HG03565 (cell line): ENCODE measurements around the gene KRTAP5-9.
"Not testable (repeated sequence)": the region's sequence is repeated elsewhere in the genome, so short reads cannot be mapped to it uniquely, and the experiment has no call there.

Experiments used
- ATAC-seq: cut with Tn5 transposase; IDR thresholded peaks from one replicate; pipeline ENCODE4 v1.9.1; 2021; ENCODE audit warnings: mild to moderate bottlenecking, moderate library complexity; ENCODE audit not compliant: unreplicated experiment

KRTAP5-9 gene

DNA sequence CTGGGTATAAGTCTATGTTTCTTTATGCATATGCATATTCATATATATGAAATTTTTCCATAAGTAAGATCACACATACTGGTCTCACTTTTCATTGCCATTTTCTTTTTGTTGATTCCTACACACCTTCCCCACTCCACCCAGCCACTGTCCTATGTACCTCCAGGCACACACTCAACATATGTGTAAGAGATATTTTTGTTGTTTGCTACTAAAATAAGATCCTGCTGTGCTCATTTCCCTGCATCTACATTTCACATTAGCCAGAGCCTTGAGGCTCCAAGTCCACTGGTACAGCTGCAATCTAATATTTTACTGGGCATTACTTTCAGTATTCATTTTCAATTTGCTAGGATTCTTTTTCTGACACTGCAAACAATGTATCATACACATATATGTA is 9.0 kb downstream of the KRTAP5-9 start:
- no peak for ATAC-seq

DNA sequence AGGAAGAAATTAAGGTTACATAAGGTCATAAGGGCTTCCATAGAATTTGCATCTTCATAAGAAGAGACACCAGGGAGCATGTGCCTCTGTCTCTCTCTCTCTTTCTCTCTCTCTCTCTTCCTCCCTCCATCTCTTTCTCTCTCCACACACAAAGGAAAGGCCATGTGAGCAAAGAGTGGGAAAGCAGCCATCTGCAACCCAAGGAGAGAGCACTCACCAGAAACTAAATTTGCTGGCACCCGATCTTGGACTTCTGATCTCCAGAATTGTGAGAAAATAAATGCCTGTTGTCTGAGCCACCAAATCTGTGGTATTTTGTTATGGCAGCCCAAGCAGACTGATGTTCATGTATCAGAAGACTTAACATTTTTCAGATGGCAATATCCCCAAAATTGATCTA is 10.8 kb downstream of the KRTAP5-9 start:
- no peak for ATAC-seq

DNA sequence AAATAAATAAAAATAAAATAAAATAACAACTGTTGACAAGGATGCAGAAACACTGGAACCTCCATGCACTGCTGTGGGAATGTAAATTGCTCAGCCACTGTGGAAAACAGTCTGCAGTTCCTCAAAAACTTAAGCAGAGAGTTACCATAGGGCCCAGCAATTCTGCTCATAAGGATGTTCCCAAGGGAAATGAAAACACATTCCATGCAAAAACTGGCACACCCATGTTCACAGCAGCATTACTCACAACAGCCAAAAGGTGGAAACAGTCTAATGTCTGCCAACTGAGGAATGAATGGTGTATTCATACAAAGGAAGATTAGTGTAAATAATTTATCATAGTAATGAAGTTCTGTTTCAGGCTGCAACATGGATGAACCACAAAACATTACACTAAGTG is 13.9 kb downstream of the KRTAP5-9 start:
- no peak for ATAC-seq

DNA sequence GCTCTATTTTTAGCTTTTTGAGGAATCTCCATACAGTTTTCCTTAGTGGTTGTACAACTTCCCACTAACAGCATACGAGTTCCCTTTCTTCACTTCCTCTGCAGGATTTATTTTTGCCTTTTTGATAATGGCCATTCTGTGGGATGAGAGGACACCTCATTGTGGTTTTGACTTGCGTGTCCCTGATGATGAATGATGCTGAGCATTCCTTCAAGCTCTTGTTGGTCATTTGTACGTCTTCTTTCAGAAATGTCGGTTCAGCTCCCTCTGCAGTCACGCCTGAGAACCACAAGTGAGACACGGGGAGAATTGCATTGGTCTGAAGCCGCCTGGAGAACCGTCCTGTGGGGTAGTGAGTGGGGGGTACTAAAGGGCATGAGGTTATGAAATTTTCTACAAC is 15.2 kb downstream of the KRTAP5-9 start:
- no peak for ATAC-seq

DNA sequence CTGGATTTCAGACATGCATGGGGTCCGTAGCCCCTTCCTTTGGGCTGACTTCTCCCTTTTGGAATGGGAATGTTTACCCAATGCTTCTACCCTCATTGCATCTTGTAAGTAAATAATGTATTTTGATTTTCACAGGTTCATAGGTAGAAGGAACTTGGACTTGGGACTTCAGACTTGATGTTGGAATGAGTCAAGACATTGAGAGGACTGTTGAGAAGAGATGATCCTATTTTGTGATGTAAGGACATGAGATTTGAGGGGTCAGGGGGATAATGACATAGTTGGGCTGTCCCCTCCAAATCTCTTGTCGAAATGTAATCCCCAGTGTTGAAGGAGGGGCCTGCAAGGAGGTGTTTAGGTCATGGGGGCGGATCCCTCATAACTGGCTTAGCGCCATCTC is 16.2 kb downstream of the KRTAP5-9 start:
- ATAC-seq, result no peak

DNA sequence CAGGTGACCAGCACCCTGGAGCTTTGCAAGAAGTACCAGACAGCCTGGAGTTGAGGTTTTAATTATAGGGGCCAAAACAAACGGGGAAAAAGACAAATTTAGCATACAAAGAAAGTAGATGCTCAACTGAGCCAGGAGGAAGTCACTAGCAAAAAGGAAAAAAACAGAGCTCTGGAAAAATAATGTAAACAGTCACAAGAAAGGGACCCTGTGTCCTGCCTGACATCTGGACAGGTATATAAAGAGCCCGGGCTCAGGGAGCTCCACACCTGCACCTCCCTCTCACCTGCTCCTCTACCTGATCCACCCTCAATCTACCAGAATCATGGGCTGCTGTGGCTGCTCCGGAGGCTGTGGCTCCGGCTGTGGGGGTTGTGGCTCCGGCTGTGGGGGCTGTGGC is 17.0 kb downstream of the KRTAP5-9 start, which contains the start of gene KRTAP5-10:
Gene KRTAP5-10, plus strand, starts transcription at position 301 of the 400 bp plus-strand sequence. Its CDS starts 25 bp downstream, at position 326.
- no peak for ATAC-seq

DNA sequence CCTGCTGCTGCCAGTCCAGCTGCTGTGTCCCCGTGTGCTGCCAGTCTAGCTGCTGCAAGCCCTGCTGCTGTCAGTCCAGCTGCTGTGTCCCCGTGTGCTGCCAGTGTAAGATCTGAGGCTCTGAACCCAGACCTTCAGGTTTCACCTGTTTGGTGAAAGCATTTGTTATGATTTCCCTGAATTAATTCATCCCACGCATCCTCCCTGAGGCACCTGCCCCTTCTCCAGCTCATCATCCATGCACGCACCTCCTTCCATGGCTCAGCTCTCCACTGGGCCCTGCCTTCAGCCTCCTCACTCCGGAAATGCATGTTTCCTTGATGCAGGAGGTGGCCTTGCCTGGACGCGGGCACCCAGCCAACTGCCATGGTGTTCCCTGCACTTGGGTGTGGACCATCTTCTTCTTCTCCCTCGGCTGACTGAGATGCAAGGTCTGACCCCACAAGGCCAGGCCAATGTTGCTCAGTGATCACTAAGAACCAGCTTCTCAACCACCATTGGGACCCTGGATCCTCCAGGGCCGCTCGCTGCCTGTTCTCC is 17.9 kb downstream of the KRTAP5-9 start:
- no peak for ATAC-seq

DNA sequence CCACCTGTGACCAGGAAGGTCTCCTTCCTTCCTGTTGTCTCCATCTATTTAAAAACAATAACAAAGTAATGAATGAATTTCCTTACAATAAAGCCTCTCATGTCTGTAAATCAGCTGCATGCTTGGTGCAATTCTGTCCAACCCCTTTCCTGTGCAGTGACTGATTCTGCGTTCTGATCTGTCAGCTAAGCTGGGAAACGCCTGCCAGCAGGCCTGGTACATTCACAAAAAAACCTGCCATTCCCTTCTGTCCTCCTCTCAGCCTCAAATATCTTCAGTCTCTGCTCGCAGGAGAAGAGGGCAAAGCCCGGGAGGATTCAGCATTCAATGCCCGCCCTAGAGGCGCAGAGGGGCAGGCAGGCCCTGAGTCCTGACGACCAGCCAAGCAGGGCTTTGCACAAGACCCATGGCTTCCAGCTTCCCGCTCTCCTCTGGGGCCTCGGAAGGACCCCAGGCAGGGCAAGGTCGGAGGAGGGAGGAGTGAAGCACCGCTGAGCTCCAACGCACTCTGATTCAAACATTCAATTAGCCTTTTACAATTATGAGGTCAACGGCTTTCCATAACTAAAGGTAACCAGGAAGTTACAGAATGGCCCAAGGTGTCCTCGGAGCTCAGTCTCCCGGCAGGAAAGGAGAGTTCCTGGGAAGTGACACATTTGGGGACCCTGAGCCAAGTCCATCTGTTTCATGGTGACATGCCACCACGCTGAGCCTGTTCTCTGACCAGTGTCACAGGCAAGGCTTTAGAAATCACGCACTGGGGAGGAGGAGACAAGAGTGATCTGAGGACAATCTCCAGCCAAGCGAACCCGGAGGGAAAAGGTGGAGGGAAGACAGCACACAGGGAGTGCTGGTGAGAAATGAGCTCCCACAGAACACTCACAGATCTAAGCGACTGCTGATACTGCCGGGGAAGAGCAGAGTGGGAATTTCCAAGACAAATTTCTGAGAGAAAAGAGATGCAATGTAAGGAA is 18.7 kb downstream of the KRTAP5-9 start:
- ATAC-seq, result not testable (repeated sequence)

DNA sequence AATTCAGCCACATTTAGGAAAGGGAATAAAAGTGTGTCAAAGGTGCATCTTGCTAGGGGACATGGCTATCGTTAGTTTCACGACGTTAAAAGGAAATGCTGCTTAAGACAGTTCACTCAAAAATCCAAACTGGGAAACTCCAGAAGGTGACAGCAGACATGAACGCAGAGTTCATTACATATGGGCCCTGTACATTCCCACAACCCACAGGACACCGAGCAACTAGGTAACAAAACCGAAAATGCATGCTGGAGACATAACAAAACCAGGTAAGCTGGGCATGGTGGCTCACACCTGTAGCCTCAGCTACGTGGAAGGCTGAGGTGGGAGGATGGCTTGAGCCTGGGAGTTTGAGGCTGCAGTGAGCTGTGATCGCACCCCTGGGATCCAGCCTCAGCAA is 19.4 kb downstream of the KRTAP5-9 start:
- not testable (repeated sequence) for ATAC-seq

DNA sequence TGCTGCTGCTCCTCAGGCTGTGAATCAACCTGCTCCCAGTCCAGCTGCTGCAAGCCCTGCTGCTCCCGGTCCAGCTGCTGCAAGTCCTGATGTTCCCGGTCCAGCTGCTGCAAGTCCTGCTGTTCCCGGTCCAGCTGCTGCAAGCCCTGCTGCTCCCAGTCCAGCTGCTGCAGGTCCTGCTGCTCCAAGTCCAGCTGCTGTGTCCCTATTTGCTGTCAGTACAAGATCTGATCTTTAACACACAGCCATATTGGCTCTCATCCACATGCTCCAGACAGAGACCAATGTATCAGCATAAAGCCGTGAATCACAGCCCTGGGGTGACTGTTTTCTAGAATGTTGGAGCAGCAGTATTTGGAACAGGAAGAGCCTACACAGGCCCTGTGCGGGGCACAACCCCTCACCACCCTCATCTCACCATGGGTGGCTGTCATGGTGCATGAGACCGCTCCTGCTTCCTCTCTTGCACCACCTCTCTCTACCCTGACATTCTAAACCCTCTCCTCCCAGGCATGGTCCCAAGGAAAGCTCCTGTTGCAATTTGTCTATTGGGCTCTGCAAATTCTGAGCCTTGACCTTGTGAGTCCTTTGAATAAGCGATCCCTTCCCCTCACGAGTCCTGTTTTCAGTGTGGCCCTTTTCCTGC is 20.6 kb downstream of the KRTAP5-9 start:
- no peak for ATAC-seq

DNA sequence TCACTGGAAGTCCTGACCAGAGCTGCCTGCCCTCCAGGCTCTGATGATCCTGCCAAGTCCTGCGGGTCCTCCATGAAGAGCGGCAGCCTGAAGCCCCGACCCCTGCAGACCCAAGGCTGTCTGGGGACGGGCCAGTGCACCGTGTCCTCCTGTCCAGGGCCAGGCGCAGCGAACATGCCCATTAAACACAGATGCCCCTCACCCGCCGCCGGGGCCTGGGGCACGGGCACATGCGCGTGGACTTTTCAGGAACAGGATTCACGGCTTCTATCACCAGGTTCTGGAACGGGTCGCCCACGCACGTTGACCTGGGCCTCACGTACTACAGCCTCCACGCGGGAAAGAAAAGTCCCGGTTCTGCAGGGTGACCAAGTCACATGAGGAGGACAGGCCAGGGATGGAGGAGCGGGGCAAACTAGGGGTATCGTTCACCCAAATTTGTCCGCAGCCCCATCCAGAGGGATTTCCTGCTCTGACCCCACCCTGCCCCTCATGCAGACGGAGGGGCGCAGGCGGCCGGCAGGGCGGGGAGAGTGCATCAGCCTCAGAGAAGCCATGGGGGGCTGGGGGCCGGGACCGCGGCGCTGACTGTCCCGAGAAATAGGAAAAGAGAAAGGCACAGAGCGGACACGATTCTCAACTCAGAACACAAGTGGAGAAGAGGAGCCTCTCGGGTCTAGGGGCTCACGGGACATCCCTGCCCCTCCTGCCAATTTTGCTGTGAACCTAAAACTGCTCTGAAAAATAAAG is 23.1 kb downstream of the KRTAP5-9 start:
- ATAC-seq, result not testable (repeated sequence)

DNA sequence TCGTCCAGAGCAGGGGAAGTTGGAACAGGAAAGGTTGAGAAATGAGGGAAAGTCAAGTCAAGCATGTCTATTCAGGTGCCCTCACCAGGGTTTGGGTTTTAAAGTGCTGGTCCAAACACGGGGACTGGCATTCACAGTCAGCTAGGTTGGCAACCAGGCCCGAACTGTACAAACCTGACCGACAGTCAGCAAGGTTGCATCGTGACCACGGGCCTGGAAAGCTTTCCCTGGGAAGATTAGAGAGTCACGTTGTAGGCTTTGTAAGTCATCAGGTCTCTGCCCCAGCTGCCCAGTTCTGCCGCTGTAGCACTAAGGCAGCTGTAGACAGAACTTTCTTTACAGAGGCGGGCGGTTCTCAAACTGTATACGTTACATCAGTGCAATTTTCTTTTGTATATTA is 24.6 kb downstream of the KRTAP5-9 start:
- ATAC-seq, result no peak

DNA sequence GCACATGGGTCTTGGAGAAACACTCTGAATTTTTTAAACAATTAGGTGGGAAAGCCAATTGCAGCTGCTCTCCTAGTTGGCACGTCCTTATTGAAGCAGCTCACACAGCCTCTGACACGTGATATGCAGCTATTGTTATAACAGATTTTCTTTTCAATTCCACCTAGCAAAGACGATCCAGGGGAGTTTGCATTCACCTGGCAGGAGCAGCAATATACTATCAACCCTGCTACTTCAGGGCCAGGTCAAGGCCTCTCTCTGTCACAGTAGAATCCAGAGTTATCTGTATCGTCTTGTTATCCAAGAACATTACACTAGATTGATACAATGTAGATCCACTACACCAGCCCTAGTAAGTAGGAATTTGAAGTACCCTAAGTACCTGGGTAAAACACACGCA is 26.2 kb downstream of the KRTAP5-9 start:
- no peak for ATAC-seq

DNA sequence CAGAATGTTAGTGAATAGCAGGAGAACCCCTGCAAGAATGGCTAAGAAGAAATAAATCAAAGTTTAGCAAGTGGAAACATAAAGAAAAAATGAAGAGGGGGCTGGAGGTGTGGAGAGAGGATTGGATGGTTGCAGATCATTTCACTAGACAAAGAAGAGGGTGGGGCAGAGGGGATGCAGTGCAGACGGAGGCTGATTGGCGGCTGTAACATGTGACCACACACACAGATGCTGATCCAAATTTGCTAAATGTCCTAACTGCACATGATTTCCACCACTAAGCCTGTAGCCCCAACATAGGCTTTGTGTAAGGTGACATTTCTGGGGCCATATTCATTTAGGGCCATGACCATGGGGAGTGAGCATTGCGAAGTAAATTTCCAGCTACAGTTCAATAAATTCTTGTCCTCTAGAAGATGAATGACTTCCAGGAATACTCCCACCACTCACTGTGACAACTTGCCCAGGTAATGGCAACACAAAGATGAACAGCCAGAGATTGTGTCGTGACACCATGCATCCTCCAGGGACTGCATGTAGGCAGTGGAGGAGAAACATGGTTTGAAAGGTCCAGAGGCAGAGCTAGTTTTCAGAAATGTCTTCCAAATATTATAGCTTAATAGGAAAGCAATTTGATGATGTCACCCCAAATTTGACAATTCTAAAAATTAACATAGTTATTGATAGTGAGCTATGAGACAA is 27.7 kb downstream of the KRTAP5-9 start:
- no peak for ATAC-seq

DNA sequence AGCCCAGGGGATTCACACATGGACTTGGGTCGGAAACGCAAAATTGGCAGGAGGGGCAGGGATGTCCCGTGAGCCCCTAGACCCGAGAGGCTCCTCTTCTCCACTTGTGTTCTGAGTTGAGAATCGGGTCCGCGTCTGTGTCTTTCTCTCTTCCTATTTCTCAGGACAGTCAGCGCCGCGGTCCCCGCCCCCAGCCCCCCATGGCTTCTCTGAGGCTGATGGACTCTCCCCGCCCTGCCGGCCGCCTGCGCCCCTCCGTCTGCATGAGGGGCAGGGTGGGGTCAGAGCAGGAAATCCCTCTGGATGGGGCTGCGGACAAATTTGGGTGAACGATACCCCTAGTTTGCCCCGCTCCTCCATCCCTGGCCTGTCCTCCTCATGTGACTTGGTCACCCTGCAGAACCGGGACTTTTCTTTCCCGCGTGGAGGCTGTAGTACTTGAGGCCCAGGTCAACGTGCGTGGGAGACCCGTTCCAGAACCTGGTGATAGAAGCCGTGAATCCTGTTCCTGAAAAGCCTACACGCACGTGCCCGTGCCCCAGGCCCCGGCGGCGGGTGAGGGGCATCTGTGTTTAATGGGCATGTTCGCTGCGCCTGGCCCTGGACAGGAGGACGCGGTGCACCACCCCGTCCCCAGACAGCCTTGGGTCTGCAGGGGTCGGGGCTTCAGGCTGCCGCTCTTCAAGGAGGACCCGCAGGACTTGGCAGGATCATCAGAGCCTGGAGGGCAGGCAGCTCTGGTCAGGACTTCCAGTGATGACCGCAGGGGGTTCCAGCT is 28.7 kb downstream of the KRTAP5-9 start:
- ATAC-seq, result not testable (repeated sequence)

DNA sequence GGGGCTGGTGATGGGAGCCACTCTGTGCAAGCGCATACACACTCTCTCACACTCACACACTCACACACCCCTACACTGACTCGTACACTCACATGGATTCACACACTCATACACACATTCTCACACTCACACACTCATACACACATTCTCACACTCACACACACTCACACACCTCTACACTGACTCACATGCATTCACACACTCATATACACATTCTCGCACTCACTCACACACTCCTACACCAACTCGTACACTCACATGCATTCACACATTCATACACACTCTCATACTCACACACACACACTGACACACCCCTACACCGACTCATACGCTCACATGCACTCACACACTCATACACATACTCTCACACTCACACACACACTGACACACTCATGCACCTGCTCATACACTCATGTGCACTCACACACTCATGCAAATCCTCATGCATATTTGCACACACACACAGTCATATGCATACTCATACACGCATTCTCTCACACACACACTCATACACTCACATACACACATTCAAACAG is 29.3 kb downstream of the KRTAP5-9 start:
- ATAC-seq, result no peak

DNA sequence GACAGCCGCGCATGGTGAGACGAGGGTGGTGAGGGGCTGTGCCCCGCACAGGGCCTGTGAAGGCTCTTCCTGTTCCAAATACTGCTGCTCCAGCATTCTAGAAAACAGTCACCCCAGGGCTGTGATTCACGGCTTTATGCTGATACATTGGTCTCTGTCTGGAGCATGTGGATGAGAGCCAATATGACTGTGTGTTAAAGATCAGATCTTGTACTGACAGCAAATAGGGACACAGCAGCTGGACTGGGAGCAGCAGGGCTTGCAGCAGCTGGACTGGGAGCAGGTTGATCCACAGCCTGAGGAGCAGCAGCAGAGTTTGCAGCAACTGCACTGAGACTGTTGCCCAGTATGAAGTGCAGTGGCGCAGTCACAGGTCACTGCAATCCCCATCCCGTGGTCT is 31.3 kb downstream of the KRTAP5-9 start:
- ATAC-seq, result not testable (repeated sequence)

DNA sequence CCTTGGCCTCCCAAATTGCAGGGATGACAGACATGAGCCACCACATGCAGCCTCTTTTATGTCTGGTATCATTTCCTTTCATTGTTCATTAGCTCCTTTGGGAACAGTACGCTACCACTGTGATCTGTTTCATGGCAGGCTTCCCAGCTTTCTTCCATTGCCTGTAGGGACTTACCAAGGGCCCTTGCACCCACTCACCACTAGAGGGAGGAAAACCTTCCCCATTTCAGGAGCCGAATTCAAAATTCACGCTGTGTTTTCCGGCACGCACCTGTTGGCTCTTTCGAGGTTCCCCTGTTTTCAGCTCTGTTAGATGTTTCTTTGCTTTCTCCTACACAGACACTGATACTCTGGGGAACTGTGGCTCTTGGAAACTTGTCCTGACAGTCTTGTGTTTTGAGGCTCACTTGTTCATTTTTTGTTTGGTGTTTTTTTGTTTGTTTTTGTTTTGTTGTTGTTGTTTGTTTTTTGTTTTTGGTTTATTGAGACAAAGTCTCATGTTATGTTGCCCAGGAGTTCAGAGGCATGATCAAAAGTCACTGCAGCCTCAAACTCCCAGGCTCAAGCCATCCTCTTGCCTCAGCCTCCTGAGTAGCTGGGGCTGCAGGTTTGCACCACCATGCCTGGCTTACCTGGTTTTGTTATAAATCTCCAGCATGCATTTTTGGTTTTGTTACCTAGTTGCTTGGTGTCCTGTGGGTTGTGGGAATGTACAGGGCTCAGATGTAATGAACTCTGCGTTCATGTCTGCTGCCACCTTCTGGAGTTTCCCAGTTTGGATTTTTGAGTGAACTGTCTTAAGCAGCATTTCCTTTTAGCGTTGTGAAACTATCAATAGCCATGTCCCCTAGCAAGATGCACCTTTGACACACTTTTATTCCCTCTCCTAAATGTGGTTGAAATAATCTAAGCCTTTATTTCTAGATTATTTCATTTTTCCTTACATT is 32.1 kb downstream of the KRTAP5-9 start:
- no peak for ATAC-seq
